ENCODE measurements around the gene WASHC3.

Gene WASHC3

DNA sequence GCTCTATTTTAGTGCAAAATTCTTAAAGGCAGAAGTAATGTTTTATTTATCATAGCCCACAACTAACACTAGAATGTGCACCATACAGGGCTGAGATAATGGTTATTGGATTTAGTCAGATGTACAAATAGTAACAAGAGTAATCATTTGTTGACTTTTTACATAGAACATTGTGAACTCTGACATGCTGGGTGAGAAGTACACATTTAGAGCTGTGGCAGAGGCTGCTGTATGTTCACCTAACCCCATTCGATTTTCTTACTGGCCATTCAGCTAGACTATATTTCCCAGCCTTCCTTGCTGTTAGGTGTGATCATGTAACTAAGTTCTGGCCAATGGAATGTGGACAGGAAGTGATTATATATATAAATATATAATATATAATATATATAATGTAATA is 95.3 kb downstream of the WASHC3 start:
- DNase-seq, result no peak

- DNase-seq, result no peak
Measured at GRCh38 chr12:101963697-101964096, 98.1 kb downstream of the WASHC3 start.

All from effector CD8-positive, alpha-beta T cell (primary cell).